ENCODE measurements around the gene MT2A.

GRCh38 chr16:56625943-56626654 is 17.7 kb downstream of the MT2A start:
- TF ChIP-seq CTCF (IDR thresholded peaks at IDR 0.05; ENCODE audit: poor library complexity) (no peak), EZH2phosphoT487 (IDR thresholded peaks at IDR 0.05; ENCODE audit: low read depth, severe bottlenecking, unreplicated experiment) (no peak)
